GM12874 (cell line): Measurements from ENCODE around the gene SUN5.

Experiments
- TF ChIP-seq, protein P1 (sequence below): IDR thresholded peaks from 2 replicates; pipeline ENCODE4 v1.5.1; 2011; ENCODE audit warnings: low read depth, mild to moderate bottlenecking, control low read depth, low read length, moderate library complexity; ENCODE audit not compliant: insufficient read depth

The SUN5 gene

DNA sequence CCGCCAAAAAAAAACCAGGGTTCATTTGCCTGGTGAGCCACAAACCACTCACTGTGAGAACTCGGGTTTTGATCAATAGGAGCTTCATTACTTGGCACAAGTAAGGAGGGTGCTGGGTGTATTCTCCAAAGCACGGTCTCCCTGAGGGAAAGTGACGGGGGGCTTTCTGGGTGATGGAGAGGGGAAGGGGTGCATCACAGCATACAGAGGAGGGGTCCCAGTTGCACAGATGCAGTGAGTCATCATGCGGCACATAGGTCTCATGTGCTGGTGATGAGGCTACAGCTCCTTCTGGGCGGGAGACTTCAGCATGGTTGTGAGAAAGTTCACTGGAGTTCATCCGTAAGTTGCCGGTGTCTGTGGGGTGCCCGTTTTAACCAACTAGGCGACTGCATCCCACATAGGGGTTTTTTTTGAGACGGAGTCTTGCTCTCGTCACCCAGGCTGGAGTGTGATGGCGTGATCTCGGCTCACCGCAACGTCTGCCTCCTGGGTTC, 36.2 kb downstream of the SUN5 start:
- TF ChIP-seq, protein P1, sequence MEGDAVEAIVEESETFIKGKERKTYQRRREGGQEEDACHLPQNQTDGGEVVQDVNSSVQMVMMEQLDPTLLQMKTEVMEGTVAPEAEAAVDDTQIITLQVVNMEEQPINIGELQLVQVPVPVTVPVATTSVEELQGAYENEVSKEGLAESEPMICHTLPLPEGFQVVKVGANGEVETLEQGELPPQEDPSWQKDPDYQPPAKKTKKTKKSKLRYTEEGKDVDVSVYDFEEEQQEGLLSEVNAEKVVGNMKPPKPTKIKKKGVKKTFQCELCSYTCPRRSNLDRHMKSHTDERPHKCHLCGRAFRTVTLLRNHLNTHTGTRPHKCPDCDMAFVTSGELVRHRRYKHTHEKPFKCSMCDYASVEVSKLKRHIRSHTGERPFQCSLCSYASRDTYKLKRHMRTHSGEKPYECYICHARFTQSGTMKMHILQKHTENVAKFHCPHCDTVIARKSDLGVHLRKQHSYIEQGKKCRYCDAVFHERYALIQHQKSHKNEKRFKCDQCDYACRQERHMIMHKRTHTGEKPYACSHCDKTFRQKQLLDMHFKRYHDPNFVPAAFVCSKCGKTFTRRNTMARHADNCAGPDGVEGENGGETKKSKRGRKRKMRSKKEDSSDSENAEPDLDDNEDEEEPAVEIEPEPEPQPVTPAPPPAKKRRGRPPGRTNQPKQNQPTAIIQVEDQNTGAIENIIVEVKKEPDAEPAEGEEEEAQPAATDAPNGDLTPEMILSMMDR: no peak

DNA sequence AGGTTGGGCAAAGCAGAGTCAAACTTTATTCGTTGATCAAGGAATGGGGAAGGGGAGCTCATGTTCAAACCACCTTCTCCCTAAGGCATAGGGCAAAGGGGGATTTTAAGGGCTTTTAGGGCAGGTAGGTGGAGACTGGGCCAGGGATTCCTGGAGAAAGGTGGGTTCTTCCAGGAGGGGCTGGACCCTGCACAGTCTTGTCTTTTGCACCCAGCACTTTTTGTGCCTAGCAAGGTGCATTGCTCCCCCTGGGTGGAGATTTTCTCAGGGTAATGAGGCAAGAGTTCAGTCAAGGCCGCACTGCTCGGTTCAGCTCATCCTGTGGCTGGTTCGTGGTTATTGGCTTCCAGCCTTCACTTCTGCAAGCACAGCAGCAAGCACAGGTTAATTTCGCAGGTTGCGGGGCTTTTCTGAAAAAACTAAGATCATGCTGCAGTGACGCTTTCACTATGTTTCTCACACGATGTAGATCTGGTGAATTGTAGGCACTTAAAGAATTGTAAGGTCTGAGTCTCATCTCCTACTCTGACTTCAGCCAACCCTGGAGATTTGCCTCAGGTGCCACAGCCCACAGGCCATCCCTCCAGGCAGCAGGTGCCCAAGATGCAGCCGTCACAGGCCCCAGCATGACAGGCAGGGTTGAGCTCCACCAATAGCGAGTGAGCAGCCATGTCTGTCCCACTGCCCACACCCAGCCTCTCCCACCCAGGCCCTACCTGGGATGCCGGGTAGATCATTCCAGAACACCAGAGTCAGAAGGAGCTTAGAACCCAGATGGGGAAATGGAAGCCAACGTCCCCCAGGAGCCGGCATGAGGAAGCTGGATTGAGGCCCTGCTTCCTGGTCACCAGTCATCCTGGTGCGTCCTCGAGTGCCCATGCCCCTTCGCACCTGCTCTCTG, 37.1 kb downstream of the SUN5 start:
- TF ChIP-seq, protein P1: no peak

DNA sequence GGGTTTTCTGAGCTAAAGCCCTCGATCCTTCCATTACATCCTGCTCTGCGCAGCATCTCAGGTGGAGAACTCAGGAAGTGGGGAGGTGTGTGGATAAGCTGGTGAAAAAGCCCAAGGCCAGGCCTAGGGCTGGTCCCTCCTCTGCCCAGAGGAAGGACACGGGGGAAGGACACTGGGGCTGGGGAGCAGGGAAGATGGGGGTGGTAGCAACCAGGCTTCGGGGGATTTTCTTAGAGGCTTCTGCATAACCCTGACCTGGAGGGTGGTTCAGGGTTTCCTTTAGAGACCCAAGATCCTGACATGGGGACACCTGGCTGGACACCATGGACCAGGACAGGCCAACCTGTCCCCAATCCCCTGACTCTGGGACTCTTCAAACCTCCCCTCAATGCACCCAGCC, 37.9 kb downstream of the SUN5 start:
- TF ChIP-seq, protein P1: no peak

DNA sequence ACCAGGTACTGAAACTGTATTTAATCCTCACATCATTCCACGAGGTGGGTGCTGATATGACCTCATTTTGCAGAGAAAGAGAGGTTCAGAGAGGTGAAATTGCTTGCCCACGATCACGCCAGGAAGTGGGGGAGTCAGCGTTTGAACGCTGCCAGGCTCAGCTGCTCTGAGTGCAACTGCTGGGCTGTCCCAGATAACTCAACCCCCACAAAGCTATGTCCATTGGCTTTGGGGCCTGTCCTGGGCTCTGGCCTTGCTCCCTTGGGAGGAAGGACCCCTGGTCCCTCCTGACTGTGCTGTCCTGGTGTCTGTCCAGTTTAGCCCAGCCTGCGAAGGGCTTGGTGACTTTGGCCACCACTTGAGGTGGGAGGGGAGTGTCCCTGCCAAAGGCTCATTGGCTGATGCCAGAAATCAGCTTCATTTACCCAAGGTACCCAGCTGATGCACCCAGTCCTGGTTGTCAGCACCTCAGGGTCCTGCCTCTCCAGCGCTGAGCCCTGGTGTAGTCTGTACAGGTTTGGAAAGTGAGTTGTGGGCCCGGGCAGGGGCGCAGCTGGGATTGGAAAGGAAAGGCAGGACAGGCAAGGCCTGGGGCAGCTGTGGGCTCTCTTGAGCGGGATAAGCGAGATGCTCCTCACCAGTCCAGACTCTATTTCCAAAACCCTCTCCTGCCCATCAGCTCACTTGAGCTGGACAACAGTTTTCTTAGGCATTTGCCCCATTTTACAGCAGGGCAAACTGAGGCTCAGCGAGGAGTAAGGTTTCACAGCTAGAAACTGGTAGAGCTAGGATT, 38.5 kb downstream of the SUN5 start:
- TF ChIP-seq, protein P1: no peak

DNA sequence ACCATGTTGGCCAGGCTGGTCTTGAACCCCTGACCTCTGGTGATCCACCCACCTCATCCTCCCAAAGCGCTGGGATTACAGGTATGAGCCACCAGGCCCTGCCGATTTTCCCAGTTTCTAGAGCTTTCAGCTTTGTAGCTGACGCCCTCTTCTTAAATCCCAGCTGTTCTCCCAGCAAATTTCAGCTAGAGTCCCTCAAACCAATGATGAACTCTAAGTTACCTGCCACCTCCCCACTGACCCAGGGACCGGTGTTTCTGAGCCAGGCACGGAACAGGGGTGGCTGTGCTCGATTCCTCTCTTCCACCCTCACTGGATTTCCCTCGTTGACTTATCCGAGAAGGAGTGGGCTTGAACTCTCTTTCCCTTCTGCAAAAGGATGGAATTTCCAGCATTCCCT, 39.1 kb downstream of the SUN5 start:
- TF ChIP-seq, protein P1: no peak

DNA sequence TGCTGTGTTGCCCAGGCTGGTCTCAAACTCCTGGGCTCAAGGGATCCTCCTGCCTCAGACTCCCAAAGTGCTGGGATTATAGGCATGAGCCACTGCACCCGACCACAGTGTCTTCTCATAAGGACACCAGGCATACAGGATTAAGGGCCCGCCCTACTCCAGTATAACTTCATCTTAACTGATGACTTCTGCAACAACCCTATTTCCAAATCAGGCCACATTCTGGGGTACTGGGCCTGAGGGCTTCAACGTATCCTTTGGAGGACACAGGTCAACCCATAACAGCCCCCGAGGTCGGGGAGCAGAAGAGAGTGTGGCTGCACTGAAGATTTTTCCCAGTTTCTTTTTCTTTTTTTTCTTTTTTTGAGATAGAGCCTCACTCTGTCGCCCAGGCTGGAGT, 39.7 kb downstream of the SUN5 start:
- TF ChIP-seq, protein P1: no peak

DNA sequence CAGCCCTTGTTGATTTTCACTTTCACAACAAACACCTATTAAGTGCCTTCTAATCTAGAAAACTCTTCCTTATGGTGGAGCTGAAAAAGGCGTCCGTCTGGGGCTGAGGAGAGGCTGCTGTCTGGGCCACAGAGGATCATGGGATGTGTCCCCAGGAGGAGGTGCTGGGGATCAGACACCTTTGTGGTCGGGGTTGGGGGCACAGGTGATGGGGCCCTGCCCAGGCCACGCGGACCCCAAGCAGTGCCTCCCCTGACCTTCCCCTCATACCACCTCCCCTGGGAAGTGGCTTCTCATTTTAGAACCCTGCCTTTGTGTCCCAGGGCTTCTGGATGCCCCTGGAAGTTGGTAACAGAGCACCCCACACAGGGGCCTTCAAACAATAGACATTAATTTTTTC, 41.1 kb downstream of the SUN5 start:
- TF ChIP-seq, protein P1: no peak
